LHCN-M2 (cell line): Measurements from ENCODE around the gene PANK2. TPM values are rescaled to one million over a fixed set of nuclear protein-coding genes. Genes with fewer than 3 reads are reported as not detected.
"Not testable (repeated sequence)": the region's sequence is repeated elsewhere in the genome, so short reads cannot be mapped to it uniquely, and the experiment has no call there.

Source experiments
- DNase-seq: peaks from one replicate; pipeline ENCODE4 v3.0.0-alpha.2; 2012; ENCODE audit warnings: low read depth
- total RNA-seq: library from RNA; depleted of rRNA; stranded (reverse); fragments of >200 nt; gene quantifications from 2 replicates; pipeline ENCODE4 v1.2.3, GENCODE V29; 2014

The PANK2 gene
- total RNA-seq, 1 experiment from 2014 or later = 53.8 TPM

- no peak for DNase-seq
Observed at GRCh38 chr20:3869839-3870634, 19.1 kb upstream of the PANK2 start.

GRCh38 chr20:3871550-3872265 is 17.5 kb upstream of the PANK2 start:
- DNase-seq = no peak

GRCh38 chr20:3873507-3873906 is 15.7 kb upstream of the PANK2 start:
- DNase-seq = no peak

- DNase-seq = no peak
Observed at GRCh38 chr20:3874194-3874844, 14.9 kb upstream of the PANK2 start.

GRCh38 chr20:3875378-3875974 is 13.7 kb upstream of the PANK2 start:
- no peak for DNase-seq

GRCh38 chr20:3876000-3876399 is 13.2 kb upstream of the PANK2 start:
- DNase-seq = no peak

GRCh38 chr20:3876676-3877075 is 12.5 kb upstream of the PANK2 start:
- no peak for DNase-seq

GRCh38 chr20:3878921-3879274 is 10.3 kb upstream of the PANK2 start:
- not testable (repeated sequence) for DNase-seq

- no peak for DNase-seq
Observed at GRCh38 chr20:3885715-3886114, 3.5 kb upstream of the PANK2 start.

- DNase-seq = peak; percentile 58
Observed at GRCh38 chr20:3887876-3888620, 1.1 kb upstream of the PANK2 start.

GRCh38 chr20:3889489-3890397 is 556 bp downstream of the PANK2 start:
- DNase-seq = peak; percentile 26

GRCh38 chr20:3890398-3890751 is 1.2 kb downstream of the PANK2 start:
- peak; percentile 36 for DNase-seq

GRCh38 chr20:3890999-3891929 is 2.1 kb downstream of the PANK2 start:
- DNase-seq = no peak

- no peak for DNase-seq
Observed at GRCh38 chr20:3894796-3895195, 5.6 kb downstream of the PANK2 start.

GRCh38 chr20:3896302-3896701 is 7.1 kb downstream of the PANK2 start:
- peak; percentile 41 for DNase-seq

- DNase-seq = no peak
Observed at GRCh38 chr20:3896853-3897583, 7.8 kb downstream of the PANK2 start.

- DNase-seq = not testable (repeated sequence)
Observed at GRCh38 chr20:3898181-3898580, 9.0 kb downstream of the PANK2 start.

GRCh38 chr20:3898639-3899038 is 9.5 kb downstream of the PANK2 start:
- DNase-seq = no peak

GRCh38 chr20:3900187-3900604 is 11.0 kb downstream of the PANK2 start:
- DNase-seq = no peak
